ENCODE results near the gene KCNQ1. TPM values are rescaled to one million over a fixed set of nuclear protein-coding genes. Genes with fewer than 3 reads are reported as not detected.

The KCNQ1 gene
- total and polyA plus RNA-seq, 7 donors: 1.1 to 25.2 (median 3.8) TPM

DNA sequence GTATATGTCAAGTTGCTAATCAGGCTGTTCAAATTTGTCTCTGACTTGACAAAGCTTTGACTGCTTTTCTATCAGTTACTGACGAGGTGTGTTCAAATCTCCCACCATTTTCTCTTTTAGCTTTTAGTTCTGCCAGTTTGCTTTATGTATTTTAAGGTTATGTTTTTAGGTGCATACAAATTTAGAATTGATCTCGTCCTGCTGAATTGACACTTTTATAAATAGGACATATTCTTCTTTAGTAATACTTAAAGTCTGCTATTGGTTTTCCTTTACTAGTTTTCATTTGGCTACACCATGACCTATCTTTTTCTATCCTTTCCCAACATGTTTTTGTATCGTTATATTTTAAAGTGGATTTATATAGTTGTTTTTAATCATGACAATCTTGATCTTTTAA is 320.7 kb downstream of the KCNQ1 start:
- DNase-seq: no peak
- Histone ChIP-seq H3K27me3 (no peaks in the 10 kb centered on the region), H3K4me3 (no peak overlapping the region), H3K9me3 (no peaks in the 10 kb centered on the region), H3K4me1 (no peaks in the 10 kb centered on the region), H3K27ac (no peak overlapping the region), H3K36me3 (no peaks in the 10 kb centered on the region)
- TF ChIP-seq, protein P1, sequence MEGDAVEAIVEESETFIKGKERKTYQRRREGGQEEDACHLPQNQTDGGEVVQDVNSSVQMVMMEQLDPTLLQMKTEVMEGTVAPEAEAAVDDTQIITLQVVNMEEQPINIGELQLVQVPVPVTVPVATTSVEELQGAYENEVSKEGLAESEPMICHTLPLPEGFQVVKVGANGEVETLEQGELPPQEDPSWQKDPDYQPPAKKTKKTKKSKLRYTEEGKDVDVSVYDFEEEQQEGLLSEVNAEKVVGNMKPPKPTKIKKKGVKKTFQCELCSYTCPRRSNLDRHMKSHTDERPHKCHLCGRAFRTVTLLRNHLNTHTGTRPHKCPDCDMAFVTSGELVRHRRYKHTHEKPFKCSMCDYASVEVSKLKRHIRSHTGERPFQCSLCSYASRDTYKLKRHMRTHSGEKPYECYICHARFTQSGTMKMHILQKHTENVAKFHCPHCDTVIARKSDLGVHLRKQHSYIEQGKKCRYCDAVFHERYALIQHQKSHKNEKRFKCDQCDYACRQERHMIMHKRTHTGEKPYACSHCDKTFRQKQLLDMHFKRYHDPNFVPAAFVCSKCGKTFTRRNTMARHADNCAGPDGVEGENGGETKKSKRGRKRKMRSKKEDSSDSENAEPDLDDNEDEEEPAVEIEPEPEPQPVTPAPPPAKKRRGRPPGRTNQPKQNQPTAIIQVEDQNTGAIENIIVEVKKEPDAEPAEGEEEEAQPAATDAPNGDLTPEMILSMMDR (IDR thresholded peaks at IDR 0.05): no peak
- TF ChIP-seq POLR2AphosphoS5 (IDR thresholded peaks at IDR 0.05) (no peak), POLR2A (IDR thresholded peaks at IDR 0.05) (no peak), EP300 (IDR thresholded peaks at IDR 0.05) (no peak)
- intact Hi-C loops (cut with DNase I): no loop called here
- WGBS, 2 donors: 61 to 62% methylated on average over 3 of the region's 3 CpGs

DNA sequence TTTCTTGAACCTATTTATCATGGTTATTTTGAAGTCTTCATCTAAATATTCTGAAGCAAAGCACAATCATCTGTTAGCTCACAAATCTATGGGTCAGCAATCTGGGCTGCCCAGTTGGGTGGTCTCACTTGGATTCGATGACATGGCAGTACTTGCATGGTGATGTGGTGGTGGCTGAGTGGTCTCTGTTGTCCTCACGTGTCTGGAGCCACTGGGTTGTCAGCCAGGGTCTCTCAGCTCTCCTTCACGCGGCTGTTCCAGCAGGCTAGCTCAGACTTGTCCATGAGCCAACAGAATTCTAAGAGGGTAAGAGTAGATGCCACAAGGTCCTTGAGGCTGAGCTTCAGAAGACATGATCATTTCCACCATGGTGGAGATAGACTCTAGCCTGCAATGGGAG is 321.4 kb downstream of the KCNQ1 start:
- Histone ChIP-seq H3K4me3 (no peak overlapping the region), H3K27ac (no peak overlapping the region), H3K36me3 (no peaks in the 10 kb centered on the region), H3K4me1 (no peaks in the 10 kb centered on the region), H3K9me3 (no peaks in the 10 kb centered on the region), H3K27me3 (no peaks in the 10 kb centered on the region)
- 93 to 97% methylated on average over 4 of the region's 4 CpGs for WGBS, 2 donors
- no peak for DNase-seq
- intact Hi-C loops (cut with DNase I): no loop called here
- TF ChIP-seq, protein P1 (IDR thresholded peaks at IDR 0.05): no peak
- TF ChIP-seq POLR2AphosphoS5 (IDR thresholded peaks at IDR 0.05) (no peak), POLR2A (IDR thresholded peaks at IDR 0.05) (no peak), EP300 (IDR thresholded peaks at IDR 0.05) (no peak)

DNA sequence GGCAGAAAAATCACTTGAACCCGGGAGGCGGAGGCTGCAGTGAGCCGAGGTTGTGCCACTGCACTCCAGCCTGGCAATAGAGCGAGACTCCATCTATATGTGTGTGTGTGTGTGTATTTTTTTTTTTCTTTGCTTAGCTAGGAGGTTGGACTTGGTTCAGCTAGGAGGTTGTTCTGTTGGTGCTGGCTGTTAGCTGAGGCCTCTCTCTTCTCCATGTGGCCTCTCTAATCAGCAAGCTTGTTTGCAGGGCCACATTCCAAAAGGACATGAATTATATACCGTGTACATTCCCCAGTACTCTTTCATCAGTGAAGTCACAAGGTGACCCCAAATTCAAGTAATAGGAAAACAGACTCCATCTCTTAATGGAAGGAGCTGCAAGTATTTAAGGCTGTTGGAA is 322.3 kb downstream of the KCNQ1 start:
- no peaks in the 10 kb centered on the region for H3K36me3 ChIP-seq
- H3K4me1 ChIP-seq: no peaks in the 10 kb centered on the region
- TF ChIP-seq POLR2AphosphoS5 (IDR thresholded peaks at IDR 0.05) (no peak), POLR2A (IDR thresholded peaks at IDR 0.05) (no peak), EP300 (IDR thresholded peaks at IDR 0.05) (no peak)
- TF ChIP-seq, protein P1 (IDR thresholded peaks at IDR 0.05): no peak
- DNase-seq: no peak
- intact Hi-C loops (cut with DNase I): no loop called here
- H3K27me3 ChIP-seq: no peaks in the 10 kb centered on the region
- H3K4me3 ChIP-seq: no peak overlapping the region
- H3K27ac ChIP-seq: no peak overlapping the region
- 95% methylated on average over 5 of the region's 5 CpGs for WGBS, 2 donors
- no peaks in the 10 kb centered on the region for H3K9me3 ChIP-seq

DNA sequence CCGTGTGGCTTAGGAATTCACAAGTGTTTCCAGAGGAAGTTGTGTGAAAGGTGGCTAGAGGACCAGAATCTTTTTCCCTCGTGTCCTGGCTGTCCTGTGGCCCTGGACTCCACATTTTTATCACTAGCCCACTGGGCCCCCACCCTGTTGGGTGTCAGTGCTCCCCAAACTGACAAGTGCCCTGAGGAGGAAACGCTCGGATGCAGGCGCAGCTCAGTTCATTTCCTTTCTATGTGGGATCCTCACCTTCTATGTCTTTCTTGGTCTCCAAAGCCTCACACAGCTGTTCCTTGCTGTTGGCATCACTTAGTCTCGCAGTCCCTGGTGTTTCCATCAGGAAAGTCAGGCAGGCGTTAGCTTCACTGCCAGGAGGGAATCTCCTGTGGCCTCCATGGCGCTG is 323.0 kb downstream of the KCNQ1 start:
- TF ChIP-seq, protein P1 (IDR thresholded peaks at IDR 0.05): no peak
- no peak for TF ChIP-seq POLR2AphosphoS5 (IDR thresholded peaks at IDR 0.05)
- no peak for TF ChIP-seq POLR2A (IDR thresholded peaks at IDR 0.05)
- no peak for TF ChIP-seq EP300 (IDR thresholded peaks at IDR 0.05)
- intact Hi-C loops (cut with DNase I): no loop called here
- H3K4me3 ChIP-seq: no peak overlapping the region
- no peak overlapping the region for H3K27ac ChIP-seq
- H3K4me1 ChIP-seq: no peaks in the 10 kb centered on the region
- 89 to 93% methylated on average over 8 of the region's 8 CpGs for WGBS, 2 donors
- no peaks in the 10 kb centered on the region for H3K9me3 ChIP-seq
- DNase-seq: no peak
- no peaks in the 10 kb centered on the region for H3K36me3 ChIP-seq
- H3K27me3 ChIP-seq: no peaks in the 10 kb centered on the region

Data from sigmoid colon (tissue), 7 donors.